ENCODE results near the gene ATOSA. TPM values are rescaled to one million over a fixed set of nuclear protein-coding genes. Genes with fewer than 3 reads are reported as not detected.

Gene ATOSA
- total RNA-seq, 1 experiment from 2014 or later = 5.8 TPM

DNA sequence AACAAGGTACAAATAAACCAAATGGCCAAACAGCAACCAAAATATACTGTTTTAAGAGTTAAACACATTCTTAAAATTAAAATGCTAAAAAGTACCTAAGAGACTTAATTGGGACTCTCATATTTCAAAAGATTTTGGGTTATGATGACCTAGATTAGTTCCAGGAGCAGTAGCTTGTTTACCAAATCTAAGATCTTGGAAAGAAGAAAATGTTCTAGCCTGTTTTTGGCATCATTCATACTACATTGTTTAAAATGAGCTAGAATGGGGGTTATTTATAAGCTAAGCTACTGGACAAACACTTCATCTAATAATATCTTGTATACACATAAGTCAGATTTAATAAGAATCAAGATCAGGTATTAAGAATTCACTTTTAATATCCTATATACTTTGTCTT is 22.8 kb downstream of the ATOSA start:
- Histone ChIP-seq H2AFZ (ENCODE audit: low read length) (no peak overlapping the region), H3K27me3 (ENCODE audit: insufficient read depth, low read length) (no peaks in the 10 kb centered on the region), H4K91ac (ENCODE audit: insufficient read length, low read depth, low read length) (no peak overlapping the region), H3K14ac (ENCODE audit: insufficient read depth, low read length) (no peak overlapping the region), H3K23me2 (ENCODE audit: insufficient read length, low read depth, low read length, poor library complexity, severe bottlenecking) (no peaks in the 10 kb centered on the region), H3K18ac (ENCODE audit: insufficient read length, low read depth, low read length) (no peak overlapping the region), H4K5ac (ENCODE audit: insufficient read length, low read depth, low read length) (no peak overlapping the region), H2BK120ac (ENCODE audit: low read depth, low read length, poor library complexity, severe bottlenecking) (no peak overlapping the region), H2BK12ac (ENCODE audit: insufficient read length, low read depth, low read length) (no peak overlapping the region), H3K56ac (ENCODE audit: insufficient read length, low read depth, low read length) (no peak overlapping the region), H3K79me1 (ENCODE audit: insufficient read depth, low read depth, low read length, poor library complexity, severe bottlenecking) (no peaks in the 10 kb centered on the region), H2BK5ac (ENCODE audit: insufficient read length, low read length) (no peak overlapping the region), H2BK15ac (ENCODE audit: low read depth, low read length) (no peak overlapping the region), H3K9me3 (ENCODE audit: control insufficient read depth, low read depth, low read length) (no peaks in the 10 kb centered on the region), H4K20me1 (ENCODE audit: control insufficient read depth, insufficient read depth, insufficient read length) (no peaks in the 10 kb centered on the region), H3K23ac (ENCODE audit: insufficient read length, low read depth, low read length) (no peak overlapping the region), H3K9ac (ENCODE audit: extremely low read depth, insufficient read length, low read length) (no peak overlapping the region), H3K79me2 (ENCODE audit: insufficient read depth, low read length) (no peaks in the 10 kb centered on the region), H3K4me1 (ENCODE audit: insufficient read depth, low read length) (no peaks in the 10 kb centered on the region), H3K27ac (ENCODE audit: insufficient read length, low read depth, low read length) (no peak overlapping the region), H2AK5ac (ENCODE audit: insufficient read length, low read length) (no peak overlapping the region), H3K4ac (ENCODE audit: low read depth, low read length) (no peak overlapping the region), H2BK20ac (ENCODE audit: low read depth, low read length, poor library complexity, severe bottlenecking) (no peak overlapping the region), H3K4me2 (ENCODE audit: insufficient read depth, insufficient read length, low read length) (no peak overlapping the region), H3T11ph (ENCODE audit: low read length) (no peak overlapping the region), H4K8ac (replicated peaks; ENCODE audit: insufficient read length, low read depth, low read length) (no peak overlapping the region)
- no peak for DNase-seq
- no peak overlapping the region for H3K4me3 Mint-ChIP-seq
- no peak overlapping the region for H3K27ac Mint-ChIP-seq
- peaks cover 14 to 16% of the 10 kb centered on the region in 2 experiments for H3K4me1 Mint-ChIP-seq
- H3K9me3 Mint-ChIP-seq = no peaks in the 10 kb centered on the region
- TF ChIP-seq, protein P1, sequence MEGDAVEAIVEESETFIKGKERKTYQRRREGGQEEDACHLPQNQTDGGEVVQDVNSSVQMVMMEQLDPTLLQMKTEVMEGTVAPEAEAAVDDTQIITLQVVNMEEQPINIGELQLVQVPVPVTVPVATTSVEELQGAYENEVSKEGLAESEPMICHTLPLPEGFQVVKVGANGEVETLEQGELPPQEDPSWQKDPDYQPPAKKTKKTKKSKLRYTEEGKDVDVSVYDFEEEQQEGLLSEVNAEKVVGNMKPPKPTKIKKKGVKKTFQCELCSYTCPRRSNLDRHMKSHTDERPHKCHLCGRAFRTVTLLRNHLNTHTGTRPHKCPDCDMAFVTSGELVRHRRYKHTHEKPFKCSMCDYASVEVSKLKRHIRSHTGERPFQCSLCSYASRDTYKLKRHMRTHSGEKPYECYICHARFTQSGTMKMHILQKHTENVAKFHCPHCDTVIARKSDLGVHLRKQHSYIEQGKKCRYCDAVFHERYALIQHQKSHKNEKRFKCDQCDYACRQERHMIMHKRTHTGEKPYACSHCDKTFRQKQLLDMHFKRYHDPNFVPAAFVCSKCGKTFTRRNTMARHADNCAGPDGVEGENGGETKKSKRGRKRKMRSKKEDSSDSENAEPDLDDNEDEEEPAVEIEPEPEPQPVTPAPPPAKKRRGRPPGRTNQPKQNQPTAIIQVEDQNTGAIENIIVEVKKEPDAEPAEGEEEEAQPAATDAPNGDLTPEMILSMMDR (conservative IDR thresholded peaks at IDR 0.05) = no peak
- no peaks in the 10 kb centered on the region for H3K27me3 Mint-ChIP-seq (ENCODE audit: low read depth)
- H3K36me3 Mint-ChIP-seq (ENCODE audit: insufficient read depth in 1 of 3, low read depth in 3 of 3) = no peaks in the 10 kb centered on the region
